T47D (cell line): ENCODE results near the gene ZNF768.
"Not testable (repeated sequence)": the region's sequence is repeated elsewhere in the genome, so short reads cannot be mapped to it uniquely, and the experiment has no call there.

Source experiments
- DNase-seq, 2 experiments: peaks; one replicate each; pipeline versions ENCODE4 v3.0.0 to v3.0.0-alpha.2; 2011 to 2012; ENCODE audit warnings: low read depth in 1 of 2, low spot score in 1 of 2
- JUND ChIP-seq: IDR thresholded peaks from 2 replicates; pipeline ENCODE4 v1.6.1; 2012; ENCODE audit warnings: low read depth
- in situ Hi-C: cut with HindIII; loops from 2 replicates; pipeline ENCODE4 v1.10.0; 2016; ENCODE audit warnings: low sequenced_read_pairs, low pct_unique_long_range_greater_than_20kb

The ZNF768 gene

DNA sequence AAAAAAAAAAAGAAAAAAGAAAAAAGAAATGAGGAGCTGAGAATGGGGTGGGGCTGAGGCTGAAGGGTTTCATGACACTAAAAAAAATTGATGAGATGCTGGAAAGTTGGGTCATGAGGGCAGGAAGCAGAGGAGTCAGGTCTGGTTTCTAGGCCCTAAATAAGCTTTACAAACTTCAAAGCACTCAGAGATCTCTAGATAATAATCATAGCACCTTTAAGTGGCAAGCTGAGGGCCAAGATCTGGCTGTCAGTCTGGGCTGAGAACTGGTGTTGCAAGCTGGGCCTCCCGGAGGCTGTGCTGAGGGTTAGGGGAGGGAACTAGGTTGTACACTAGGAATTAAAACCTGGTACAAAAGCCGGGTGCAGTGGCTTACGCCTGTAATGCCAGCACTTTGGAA is 25.4 kb upstream of the ZNF768 start:
- TF ChIP-seq JUND: no peak
- peak in 1 of 2 experiments; percentile 61 for DNase-seq
- in situ Hi-C loops: no loop called here

DNA sequence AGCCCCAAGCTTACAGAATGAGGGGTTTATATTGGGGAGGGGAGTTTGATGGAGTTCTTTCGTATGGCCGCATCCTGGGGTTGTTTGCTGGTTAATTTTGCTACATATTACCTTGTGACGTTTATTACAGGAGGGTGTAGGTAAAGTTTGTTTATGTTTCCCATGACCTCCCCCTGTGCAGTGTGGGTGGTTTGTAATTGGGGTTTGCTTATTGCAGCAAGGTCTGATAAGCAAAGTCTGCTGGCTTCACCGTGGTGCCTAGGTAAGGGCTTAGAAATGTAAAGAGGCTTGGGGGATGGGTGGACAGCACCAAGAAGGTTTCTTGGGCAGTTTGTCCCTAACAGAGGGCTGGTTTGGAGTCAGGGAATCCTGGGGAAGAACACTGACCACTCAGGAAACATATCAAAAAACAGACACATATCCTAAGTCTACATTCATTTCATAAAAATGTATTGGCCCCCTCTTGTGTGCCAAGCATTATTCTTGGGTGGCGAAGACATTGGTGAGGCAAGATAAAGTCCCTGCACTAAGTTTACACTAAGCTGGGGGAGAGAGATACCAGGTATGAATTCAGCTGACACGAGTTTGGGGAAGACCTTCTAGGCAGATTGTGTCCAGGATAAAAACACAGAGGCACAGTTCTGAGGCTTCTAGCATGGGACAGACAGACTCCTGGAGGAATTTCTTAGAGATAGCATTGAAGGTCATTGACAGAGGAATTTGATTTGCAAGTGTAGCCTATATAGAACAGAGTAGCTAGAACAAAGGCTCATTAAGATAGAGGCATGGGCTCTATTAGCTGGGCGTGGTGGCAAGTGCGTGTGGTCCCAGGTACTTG is 22.3 kb upstream of the ZNF768 start:
- DNase-seq: no peak
- in situ Hi-C loops: no loop called here
- TF ChIP-seq JUND: no peak

DNA sequence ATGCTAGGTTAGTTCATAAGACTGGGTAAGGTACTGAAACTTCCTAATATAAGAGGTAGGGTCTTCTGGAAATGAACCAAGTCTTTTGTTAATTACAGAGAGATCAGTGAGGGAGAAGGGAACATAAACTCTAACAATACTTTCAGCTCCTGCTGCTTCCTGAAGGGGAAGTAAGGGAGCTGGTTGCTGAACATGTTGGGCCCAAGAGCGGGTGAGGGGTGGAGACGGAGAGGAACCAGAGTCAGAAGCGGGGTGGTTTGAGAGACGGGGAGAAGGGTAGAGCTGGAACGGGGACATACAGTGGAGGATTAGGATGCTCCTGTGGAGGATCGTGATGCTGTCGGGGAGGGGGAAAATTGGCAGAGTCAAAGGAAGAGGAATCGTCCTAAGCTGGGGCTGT is 19.7 kb upstream of the ZNF768 start:
- in situ Hi-C loops: no loop called here
- no peak for DNase-seq
- TF ChIP-seq JUND: no peak

DNA sequence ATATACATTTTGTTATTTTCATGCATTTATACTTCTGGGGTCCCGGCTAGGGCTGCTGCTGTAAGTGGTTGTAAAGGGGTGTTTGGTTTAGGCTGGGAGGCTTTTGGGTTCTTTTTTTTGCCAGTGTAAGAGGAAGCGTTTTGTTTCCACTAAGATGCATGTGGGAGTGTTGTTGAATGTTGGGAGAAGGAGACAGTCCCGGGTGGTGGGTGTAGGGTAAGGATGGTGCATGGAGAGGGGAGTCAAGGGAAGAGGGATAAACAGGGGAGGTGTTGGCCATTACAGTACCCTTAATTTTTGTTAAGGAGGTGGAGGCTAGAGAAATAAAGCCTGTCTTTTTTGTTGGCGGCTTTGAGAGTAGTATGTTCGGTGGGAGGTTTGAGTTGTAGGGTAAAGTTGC is 16.7 kb upstream of the ZNF768 start:
- no peak for TF ChIP-seq JUND
- in situ Hi-C loops: no loop called here
- DNase-seq: no peak

GRCh38 chr16:30541502-30542329 is 15.3 kb upstream of the ZNF768 start:
- no peak for DNase-seq
- in situ Hi-C loops: no loop called here
- TF ChIP-seq JUND: no peak

DNA sequence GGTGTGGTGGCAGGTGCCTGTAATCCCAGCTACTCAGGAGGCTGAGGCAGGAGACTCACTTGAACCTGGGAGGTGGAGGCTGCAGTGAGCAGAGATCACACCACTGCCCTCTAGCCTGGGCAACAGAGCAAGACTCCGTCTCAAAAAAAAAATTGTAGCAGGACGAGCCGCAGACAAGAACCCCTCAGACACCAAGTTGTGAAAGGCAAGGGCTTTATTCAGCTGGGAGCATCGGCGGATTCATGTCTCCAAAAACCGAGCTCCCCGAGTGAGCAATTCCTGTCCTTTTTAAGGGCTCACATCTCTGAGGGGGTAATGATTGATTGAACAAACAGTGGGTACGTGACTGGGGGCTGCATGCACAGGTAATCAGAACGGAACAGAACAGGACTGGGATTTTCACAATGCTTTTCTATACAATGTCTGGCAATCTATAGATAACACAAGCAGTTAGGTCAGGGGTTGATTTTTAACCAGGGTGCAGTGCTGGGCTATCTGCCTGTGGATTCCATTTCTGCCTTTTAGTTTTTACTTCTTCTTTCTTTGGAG is 14.6 kb upstream of the ZNF768 start:
- in situ Hi-C loops, DNase-seq: not testable (repeated sequence)

- DNase-seq, in situ Hi-C loops: not testable (repeated sequence)
These were observed 13.7 kb upstream of the ZNF768 start for GRCh38 chr16:30539986-30540526.

DNA sequence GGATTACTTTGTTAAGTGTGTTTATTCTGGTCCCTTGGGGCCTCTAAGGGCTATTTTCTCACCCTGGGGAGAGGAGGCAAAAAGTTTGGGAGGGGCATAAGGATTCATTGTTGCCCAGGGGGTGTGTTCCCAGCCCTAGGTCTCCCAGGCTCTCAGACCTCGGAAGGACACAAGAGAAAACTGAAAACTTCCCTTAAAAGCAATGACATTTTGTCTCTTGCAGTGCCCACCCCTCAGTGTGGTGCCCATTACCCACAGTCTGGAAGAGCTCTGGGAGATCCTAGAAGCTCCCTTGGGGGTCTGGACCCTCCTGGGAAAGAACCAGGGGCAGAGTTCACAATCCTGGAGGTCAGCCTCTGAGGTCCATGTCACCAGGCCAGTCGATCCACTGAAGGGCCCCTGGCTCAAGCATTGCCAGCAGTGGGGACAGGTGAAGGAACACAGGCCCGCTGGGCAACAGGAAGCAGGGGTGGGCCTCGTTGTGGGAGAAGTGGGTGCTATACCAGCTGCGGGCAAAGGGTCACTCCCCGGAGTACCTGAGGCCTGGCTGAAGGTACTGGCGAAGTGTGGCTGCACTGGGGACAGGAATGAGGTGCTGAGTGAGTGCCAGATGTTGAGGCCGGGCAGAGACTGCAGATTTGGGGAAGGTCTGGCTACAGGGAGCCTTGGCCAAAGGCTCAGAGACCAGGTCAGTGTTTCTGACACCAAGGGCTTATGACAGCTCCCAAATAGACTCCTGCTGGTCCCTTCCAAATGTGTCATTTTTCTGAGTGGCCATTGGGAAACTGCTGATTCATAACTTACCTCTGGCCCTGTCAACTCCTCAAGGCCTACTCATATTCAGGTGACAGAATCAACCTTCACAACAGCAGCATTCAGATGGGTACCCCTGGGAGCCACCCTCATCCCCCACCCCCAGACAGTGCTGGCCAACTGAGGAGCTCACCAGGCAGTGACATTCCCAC is 12.9 kb upstream of the ZNF768 start:
- no peak for TF ChIP-seq JUND
- DNase-seq: no peak
- in situ Hi-C loops: no loop called here

DNA sequence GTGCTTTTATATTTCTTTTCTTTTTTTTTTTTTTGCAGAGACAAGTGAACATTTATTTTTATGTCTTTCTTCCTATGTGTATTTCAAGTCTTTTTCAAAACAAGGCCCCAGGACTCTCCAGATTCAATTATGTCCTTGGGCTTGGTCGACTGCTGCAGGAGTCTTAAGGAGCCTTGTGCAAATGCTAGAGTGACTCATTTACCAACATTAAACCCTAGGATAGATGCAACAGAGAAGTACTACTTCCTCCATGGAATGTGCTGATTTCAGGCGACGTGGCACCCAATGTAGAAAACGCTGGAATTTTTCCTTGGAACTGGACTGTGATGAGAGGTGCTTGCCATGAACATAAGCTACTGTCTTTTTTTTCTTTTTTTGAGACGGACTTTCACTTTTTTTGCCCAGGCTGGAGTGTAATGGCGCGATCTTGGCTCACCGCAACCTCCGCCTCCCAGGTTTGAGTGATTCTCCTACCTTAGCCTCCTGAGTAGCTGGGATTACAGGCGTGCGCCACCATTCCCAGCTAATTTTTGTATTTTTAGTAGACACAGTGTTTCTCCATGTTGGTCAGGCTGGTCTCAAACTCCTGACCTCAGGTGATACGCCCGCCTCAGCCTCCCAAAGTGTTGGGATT is 10.1 kb upstream of the ZNF768 start:
- DNase-seq, in situ Hi-C loops: not testable (repeated sequence)

DNA sequence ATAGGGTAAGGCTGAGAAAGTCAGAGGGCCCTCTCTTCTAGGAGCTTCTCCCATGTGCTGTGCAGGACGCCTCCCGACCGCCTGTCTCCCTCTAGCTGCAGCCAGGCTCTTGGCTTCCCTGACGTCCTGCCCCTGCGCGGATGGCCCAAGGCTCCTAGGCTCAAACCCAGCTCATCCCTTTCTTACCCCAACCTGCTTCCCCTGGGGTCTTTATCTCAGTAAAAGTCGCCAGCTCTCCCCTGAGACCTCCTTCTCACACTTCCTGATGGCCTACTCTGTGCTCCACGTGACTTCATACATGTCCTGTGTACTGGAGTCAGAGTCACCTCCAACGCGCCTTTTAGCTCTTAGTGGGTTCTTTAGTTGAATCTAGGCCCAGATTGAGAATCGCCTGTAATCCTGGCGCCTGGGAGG is 9.4 kb upstream of the ZNF768 start:
- no peak for TF ChIP-seq JUND
- in situ Hi-C loops: no loop called here
- peak; percentile 43 to 81 for DNase-seq

DNA sequence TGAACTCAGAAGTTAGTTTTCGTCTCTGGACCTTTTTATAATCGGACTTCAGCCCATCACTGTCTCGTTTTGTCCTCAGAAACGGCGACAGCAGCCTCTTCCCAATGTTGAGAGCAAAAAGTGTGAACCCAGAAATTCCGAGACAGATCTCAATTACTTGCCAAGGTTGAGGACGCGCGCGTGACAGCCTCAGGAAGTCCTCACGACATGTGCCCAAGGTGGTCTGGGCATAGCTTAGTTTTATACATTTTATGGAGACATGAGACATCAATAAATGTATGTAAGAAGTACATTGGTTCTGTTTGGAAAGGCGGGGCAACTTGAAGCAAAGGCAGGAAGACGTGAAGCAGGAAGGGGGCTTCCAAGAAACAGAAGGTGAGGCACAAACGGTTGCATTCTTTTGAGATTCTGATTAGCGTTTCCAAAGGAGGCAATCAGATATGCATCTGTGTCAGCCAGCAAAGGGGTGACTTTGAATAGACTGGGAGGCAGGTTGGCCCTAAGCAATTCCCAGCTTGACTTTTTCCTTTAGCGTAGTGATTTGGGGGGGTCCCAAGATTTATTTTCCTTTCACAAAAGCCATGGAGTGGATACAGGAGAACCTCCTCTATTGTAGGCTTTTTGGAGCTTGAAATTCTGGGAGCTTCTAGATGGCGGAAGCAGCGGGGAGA is 8.9 kb upstream of the ZNF768 start:
- TF ChIP-seq JUND: no peak
- in situ Hi-C loops: no loop called here

More for the DNA sequence above, 8.9 kb upstream of the ZNF768 start:
- no peak for DNase-seq
